Body of pancreas (tissue), 4 donors: ENCODE measurements around the gene LTBP1.

Experiments used
- CTCF ChIP-seq, 7 experiments: fragments of 450-650 bp in 4 of 7; fragments of 200-600 bp in 3 of 7; sonication (generic) in 3 of 7; IDR thresholded peaks; one replicate each; pipeline ENCODE4 v1.5.1; 2016 to 2019; ENCODE audit warnings: antibody characterized with exemption in 7 of 7
- POLR2A ChIP-seq, 3 donors: fragments of 450-650 bp; IDR thresholded peaks; one replicate each; pipeline ENCODE4 v1.6.1; 2016; ENCODE audit warnings: antibody characterized with exemption in 3 of 3, mild to moderate bottlenecking in 2 of 3

- TF ChIP-seq CTCF (IDR thresholded peaks at IDR 0.05) (no peak), POLR2A (IDR thresholded peaks at IDR 0.05) (no peak)
These were observed 109.4 kb downstream of the LTBP1 start for GRCh38 chr2:33056170-33056569.
